GM12872 (cell line): ENCODE measurements around the gene STK40.

ENCODE experiments used
- TF ChIP-seq, protein P1 (sequence below): IDR thresholded peaks from 3 replicates; pipeline ENCODE4 v1.5.1; 2011; ENCODE audit warnings: low read depth, mild to moderate bottlenecking, low read length, moderate library complexity; ENCODE audit not compliant: insufficient read depth

STK40 gene

GRCh38 chr1:36355811-36356210 is 29.9 kb downstream of the STK40 start:
- TF ChIP-seq, protein P1, sequence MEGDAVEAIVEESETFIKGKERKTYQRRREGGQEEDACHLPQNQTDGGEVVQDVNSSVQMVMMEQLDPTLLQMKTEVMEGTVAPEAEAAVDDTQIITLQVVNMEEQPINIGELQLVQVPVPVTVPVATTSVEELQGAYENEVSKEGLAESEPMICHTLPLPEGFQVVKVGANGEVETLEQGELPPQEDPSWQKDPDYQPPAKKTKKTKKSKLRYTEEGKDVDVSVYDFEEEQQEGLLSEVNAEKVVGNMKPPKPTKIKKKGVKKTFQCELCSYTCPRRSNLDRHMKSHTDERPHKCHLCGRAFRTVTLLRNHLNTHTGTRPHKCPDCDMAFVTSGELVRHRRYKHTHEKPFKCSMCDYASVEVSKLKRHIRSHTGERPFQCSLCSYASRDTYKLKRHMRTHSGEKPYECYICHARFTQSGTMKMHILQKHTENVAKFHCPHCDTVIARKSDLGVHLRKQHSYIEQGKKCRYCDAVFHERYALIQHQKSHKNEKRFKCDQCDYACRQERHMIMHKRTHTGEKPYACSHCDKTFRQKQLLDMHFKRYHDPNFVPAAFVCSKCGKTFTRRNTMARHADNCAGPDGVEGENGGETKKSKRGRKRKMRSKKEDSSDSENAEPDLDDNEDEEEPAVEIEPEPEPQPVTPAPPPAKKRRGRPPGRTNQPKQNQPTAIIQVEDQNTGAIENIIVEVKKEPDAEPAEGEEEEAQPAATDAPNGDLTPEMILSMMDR: no peak

DNA sequence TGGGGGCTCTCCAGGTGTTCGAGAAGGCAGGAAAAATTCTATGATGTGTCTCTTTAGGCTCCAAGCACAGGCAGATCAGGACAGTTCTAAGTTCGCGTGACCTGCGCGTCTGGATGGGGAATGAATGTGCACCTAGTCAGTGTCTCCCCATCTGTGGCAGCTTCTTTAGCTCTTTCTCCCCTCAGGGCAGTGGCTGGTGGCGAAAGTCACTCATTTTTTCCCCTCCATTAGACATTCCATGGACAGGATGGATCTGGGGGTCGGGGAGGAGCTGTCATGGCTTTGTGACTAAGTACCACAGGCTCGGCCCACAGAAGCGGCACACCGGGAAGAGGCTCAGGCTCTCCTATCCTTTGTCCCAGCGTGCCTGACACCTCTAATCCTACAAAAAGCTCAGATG is 31.2 kb downstream of the STK40 start:
- TF ChIP-seq, protein P1: no peak

GRCh38 chr1:36352910-36353878 is 32.5 kb downstream of the STK40 start:
- TF ChIP-seq, protein P1: no peak

GRCh38 chr1:36352125-36352909 is 33.4 kb downstream of the STK40 start:
- TF ChIP-seq, protein P1: no peak

DNA sequence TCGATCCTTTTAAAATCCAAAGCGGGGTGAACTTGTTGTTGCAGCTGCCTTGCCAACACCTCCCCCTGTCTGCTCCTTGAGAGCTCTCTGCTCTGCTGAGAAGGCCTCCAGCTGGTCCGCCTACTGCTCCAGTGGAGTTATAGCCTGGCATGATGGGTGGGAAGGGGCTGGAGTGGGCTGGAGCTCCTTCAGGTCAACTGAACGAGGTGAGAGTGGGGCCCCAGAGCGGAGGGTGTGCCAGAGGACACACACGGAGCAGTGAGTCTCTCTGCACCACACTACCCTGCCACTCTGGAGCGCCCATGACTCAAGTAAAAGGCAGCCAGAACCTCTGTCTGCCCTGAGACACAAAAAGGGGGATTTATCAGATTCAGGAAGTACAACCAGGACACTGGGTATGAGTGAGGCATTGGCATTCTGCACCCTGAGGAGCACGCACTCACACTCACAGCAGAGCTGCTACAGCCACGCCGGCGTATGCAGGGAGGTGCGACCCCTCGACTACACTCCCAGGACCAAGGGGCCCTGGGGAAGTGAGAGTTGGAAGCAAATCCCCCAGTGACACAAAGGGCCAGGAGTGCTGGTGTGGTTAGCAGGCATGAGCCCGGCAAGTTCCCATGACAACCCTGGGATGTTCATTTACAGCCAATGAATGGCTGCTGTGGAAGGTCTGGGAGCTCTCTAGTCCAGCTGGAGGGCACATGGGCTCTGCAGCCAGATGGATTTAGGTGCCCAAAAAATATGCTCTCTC is 34.3 kb downstream of the STK40 start:
- TF ChIP-seq, protein P1: no peak

DNA sequence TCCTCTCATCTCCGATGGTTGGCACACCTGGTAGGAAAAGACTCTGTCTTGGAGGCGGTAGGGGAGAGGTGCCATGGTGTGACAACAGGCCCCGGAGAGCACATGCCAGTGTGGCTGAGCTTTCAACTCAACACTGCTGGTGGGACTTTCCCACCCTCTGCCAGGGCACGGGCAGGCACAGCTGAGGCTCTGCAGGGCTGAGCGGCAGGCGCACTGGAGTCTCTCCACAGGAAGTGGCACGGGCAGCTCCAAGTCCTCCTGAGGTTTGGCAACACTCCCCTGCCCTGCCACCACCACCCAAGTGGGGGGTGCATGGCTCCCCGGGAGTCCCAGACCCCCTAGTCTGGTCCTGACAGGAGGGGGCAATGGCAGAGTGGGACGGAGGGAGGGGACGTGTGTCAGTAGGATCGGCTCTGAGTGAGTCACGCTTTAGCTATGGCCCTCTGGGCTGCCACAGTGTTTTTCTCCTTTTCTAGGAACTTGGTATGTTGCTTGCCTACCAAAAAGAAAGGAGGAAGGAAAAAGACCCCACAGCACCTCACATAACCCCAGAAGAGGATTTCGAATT is 35.0 kb downstream of the STK40 start:
- TF ChIP-seq, protein P1: no peak
